ENCODE results near the gene ABCG4. TPM values are rescaled to one million over a fixed set of nuclear protein-coding genes. Genes with fewer than 3 reads are reported as not detected.

Gene ABCG4
- polyA plus RNA-seq, 1 donor from 2014 or later = 1.5 TPM

- Histone ChIP-seq H3K9ac (ENCODE audit: low read length) (no peak overlapping the region), H4K20me1 (ENCODE audit: insufficient read depth) (no peaks in the 10 kb centered on the region), H3K9me3 (ENCODE audit: low read length) (no peaks in the 10 kb centered on the region), H3K27me3 (ENCODE audit: insufficient read depth, low read depth, low read length) (no peaks in the 10 kb centered on the region), H2AFZ (ENCODE audit: low read depth, low read length) (no peak overlapping the region), H3K36me3 (ENCODE audit: insufficient read depth, low read length) (no peaks in the 10 kb centered on the region), H3K9me2 (ENCODE audit: insufficient read depth, low read length) (no peaks in the 10 kb centered on the region), H3K4me2 (ENCODE audit: low read length) (no peak overlapping the region), H3F3A (ENCODE audit: insufficient read depth, low read length, poor library complexity, severe bottlenecking) (no peaks in the 10 kb centered on the region), H3K4me3 (ENCODE audit: low read length) (no peak overlapping the region), H3K27ac (ENCODE audit: low read length) (no peak overlapping the region), H3K79me2 (replicated peaks; ENCODE audit: insufficient read depth, low read length) (peaks cover 17% of the 10 kb centered on the region)
- TF ChIP-seq MXI1 (conservative IDR thresholded peaks at IDR 0.05; ENCODE audit: poor library complexity, severe bottlenecking) (no peak), EZH2 (IDR thresholded peaks at IDR 0.05; ENCODE audit: borderline replicate concordance, insufficient read depth, low read length, poor library complexity, severe bottlenecking) (no peak), CTCF (IDR thresholded peaks at IDR 0.05; ENCODE audit: poor library complexity, severe bottlenecking) (no peak), POLR2AphosphoS5 (IDR thresholded peaks at IDR 0.05) (no peak), TAF1 (IDR thresholded peaks at IDR 0.05; ENCODE audit: low read depth) (no peak), RAD21 (conservative IDR thresholded peaks at IDR 0.05) (no peak), SMC3 (conservative IDR thresholded peaks at IDR 0.05; ENCODE audit: poor library complexity) (no peak), EP300 (conservative IDR thresholded peaks at IDR 0.05; ENCODE audit: poor library complexity, severe bottlenecking) (no peak), REST (IDR thresholded peaks at IDR 0.05; ENCODE audit: borderline replicate concordance) (no peak)
Measured at GRCh38 chr11:119126675-119127268, 22.1 kb upstream of the ABCG4 start.

- Histone ChIP-seq H3K9me2 (ENCODE audit: insufficient read depth, low read length) (no peaks in the 10 kb centered on the region), H3K79me2 (replicated peaks; ENCODE audit: insufficient read depth, low read length) (no peaks in the 10 kb centered on the region), H3K27ac (ENCODE audit: low read length) (no peak overlapping the region), H3K27me3 (ENCODE audit: insufficient read depth, low read depth, low read length) (no peaks in the 10 kb centered on the region), H3F3A (ENCODE audit: insufficient read depth, low read length, poor library complexity, severe bottlenecking) (no peaks in the 10 kb centered on the region), H4K20me1 (ENCODE audit: insufficient read depth) (no peaks in the 10 kb centered on the region), H3K9me3 (ENCODE audit: low read length) (no peaks in the 10 kb centered on the region), H3K4me3 (ENCODE audit: low read length) (no peak overlapping the region), H3K9ac (ENCODE audit: low read length) (no peak overlapping the region), H3K36me3 (ENCODE audit: insufficient read depth, low read length) (peaks cover 5% of the 10 kb centered on the region), H3K4me2 (ENCODE audit: low read length) (no peak overlapping the region), H2AFZ (ENCODE audit: low read depth, low read length) (no peak overlapping the region)
- TF ChIP-seq EP300 (conservative IDR thresholded peaks at IDR 0.05; ENCODE audit: poor library complexity, severe bottlenecking) = no peak
- no peak for TF ChIP-seq MXI1 (conservative IDR thresholded peaks at IDR 0.05; ENCODE audit: poor library complexity, severe bottlenecking)
- TF ChIP-seq SMC3 (conservative IDR thresholded peaks at IDR 0.05; ENCODE audit: poor library complexity) = no peak
- no peak for TF ChIP-seq REST (IDR thresholded peaks at IDR 0.05; ENCODE audit: borderline replicate concordance)
- TF ChIP-seq RAD21 (conservative IDR thresholded peaks at IDR 0.05) = no peak
- TF ChIP-seq CTCF (IDR thresholded peaks at IDR 0.05; ENCODE audit: poor library complexity, severe bottlenecking) = no peak
- TF ChIP-seq TAF1 (IDR thresholded peaks at IDR 0.05; ENCODE audit: low read depth) = no peak
- no peak for TF ChIP-seq POLR2AphosphoS5 (IDR thresholded peaks at IDR 0.05)
- no peak for TF ChIP-seq EZH2 (IDR thresholded peaks at IDR 0.05; ENCODE audit: borderline replicate concordance, insufficient read depth, low read length, poor library complexity, severe bottlenecking)
Measured at GRCh38 chr11:119130662-119131061, 18.2 kb upstream of the ABCG4 start.

All from neural cell (in vitro differentiated cells).